Occipital lobe (tissue), 2 donors: ENCODE measurements around the gene CYBC1. TPM values are rescaled to one million over a fixed set of nuclear protein-coding genes. Genes with fewer than 3 reads are reported as not detected.

Experiments used
- DNase-seq: peaks from one replicate; lab custom pipeline; 2025; lab: John Stamatoyannopoulos, UW
- total RNA-seq: library from RNA; depleted of rRNA; stranded (reverse); fragments of >200 nt; gene quantifications from one replicate; pipeline ENCODE4 v1.2.3, GENCODE V29; 2014

Gene CYBC1
- total RNA-seq, 1 donor from 2014 or later = 22.9 TPM

DNA sequence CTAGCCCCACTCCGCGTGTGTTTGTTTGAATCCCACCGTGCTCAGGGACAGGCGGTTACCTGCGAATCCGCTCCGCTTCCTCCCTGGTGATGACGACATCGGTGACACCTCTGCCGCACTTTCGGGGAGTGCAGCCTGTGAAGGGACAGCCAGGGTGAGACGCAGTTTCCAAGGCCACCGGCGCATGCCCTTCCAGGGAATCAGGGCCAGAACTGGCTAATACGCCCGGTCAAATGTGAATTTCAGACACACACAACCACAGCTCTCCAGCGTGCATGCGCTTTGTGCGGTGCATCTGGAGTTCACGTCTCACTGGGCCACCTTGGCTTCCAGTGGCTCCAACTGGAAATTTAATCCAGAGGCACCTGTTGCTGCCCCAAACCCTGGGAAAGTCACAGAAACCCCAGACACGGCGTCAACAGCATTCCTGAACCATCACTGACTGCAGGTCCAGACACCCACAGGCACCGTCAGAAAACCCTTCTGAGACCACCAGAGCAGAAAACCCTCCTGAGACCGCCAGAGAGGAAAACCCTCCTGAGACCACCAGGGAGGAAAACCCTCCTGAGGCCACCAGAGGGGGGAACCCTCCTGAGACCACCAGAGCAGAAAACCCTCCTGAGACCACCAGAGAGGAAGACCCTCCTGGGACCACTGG lies 39.0 kb downstream of the CYBC1 start:
- no peak for DNase-seq

GRCh38 chr17:82410014-82410716 lies 40.4 kb downstream of the CYBC1 start:
- no peak for DNase-seq

GRCh38 chr17:82408938-82409318 lies 41.6 kb downstream of the CYBC1 start:
- DNase-seq = no peak

DNA sequence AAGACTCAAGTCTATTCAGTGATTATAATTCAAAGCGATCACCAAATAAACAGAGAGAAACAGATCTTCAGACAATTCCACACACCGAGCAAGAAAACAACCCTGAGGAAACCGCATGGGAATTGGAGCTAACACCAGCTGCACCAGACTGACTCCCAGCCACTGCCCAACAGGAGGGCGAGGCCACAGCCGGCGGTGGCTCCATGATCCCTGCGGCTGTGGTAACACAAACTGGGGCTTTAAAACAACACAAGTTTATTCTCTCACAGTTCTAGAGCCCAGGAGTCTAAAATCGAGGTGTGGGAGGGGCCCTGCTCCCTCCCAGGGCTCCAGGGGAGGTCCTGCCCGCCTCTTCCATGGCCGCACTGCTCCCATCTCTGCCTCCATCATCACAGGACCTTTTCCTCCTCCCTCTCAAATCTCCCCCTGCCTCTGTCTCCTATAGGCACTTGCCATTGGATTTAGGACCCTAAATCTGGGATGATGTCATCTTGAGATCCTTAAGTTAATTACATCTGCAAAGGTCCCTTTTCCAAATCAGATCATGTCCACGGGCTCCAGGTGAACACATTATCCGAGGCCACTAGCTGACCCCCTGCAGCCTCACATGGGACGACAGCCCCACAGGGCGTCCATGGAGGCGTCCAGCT lies 42.1 kb downstream of the CYBC1 start:
- no peak for DNase-seq

GRCh38 chr17:82407255-82407654 lies 43.3 kb downstream of the CYBC1 start:
- DNase-seq = no peak

GRCh38 chr17:82406131-82406671 lies 44.4 kb downstream of the CYBC1 start:
- DNase-seq = no peak

- no peak for DNase-seq
Observed at GRCh38 chr17:82405051-82405450, 45.5 kb downstream of the CYBC1 start.

DNA sequence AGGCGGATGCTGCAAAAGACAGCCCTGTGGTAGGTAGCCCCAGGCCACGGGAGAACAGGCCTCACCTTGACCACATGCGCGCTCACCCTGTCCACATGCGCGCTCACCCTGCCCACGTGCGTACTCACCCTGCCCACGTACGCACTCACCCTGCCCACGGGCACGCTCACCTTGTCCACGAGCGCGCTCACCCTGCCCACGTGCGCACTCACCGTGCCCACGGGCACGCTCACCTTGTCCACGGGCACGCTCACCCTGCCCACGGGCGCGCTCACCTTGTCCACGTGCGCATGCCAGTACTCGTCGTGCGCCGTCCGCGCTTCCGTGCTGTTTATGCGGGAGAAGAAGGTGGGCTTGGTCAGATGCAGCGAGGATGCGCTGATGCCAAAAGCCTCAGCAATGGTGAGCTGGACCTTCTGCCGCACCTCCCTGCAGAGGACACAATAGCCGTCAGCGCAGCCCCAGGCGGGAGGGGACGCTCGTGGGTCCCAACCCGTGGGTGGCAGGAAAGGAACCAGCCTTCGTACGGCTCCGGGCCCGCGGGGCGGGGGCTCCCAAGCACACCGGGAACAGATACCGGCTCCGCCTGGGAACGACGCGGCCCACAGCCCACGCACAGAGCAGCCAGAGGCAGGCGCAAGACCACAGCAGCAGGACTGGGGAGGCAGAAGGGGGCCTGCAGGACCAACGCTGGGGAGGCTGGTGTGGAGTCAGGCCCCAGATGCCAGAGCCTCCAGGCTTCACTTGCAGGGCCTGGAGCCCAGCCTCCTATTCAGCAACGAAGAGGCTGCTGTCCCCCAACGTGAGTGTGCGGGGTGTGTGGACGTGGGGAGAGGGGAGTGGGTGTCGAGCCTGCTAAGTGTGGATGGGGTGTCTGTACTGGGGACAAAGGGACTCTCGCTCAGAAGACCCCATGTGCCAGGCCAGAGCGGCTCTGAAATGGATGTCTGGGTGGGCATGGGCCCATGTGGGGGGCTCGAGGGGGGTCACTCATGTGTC lies 46.6 kb downstream of the CYBC1 start:
- DNase-seq = no peak

DNA sequence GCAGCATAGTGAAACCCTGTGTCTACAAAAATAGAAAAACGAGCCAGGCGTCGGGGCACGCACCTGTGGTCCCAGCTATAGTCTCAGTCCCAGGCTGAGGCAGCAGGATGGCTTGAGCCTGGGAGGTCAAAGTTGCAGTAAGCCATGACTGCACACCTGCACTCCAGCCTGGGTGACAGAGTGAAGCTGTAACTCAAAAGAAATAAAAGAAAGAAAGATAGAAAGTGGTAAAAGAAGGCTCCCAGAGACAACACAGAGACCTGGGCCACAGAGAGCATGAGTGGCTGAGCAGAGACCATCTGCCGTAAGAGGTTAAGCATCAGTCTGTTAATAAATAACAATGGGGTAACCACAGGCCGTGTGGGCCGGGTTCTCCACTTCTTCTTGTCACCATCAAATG lies 47.7 kb downstream of the CYBC1 start:
- no peak for DNase-seq

DNA sequence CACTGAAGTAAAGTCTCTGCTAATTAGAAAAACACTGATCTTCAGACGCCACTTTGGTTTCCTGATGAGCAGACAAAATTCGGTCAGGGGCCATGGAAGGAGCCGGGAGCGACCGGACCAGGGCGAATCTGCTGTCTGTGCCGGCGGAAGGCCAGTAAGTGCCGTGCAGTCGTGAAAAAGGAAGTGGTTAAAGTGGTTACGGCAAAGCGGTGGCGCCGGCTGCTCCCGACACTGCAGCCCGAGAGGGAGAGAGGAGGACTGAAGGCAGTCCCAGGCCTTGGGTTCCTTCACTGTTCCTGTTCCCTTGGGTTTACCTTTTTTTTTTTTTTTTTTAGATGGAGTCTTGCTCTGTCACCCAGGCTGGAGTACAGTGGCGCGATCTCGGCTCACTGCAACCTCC lies 49.7 kb downstream of the CYBC1 start:
- no peak for DNase-seq

DNA sequence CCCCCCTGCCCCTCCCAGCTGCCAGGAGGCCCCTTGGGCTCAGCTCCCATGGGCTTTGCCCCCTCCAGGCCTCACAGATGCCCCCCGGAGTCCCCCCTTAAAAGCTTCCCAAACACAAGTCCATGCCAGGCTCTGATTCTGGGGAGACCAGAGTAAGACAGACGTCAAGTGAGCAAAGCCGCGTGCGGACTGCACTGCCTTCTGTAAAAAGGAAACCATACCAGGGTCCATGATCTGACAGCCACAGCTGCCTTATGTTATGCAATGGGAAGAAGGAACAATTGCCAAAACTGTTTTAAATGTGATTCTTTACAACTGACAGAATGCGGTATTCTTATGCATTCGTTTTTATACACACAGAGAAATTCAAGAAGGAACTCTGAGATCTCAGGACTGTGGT lies 50.3 kb downstream of the CYBC1 start:
- DNase-seq = no peak

GRCh38 chr17:82399601-82400101 lies 50.9 kb downstream of the CYBC1 start:
- DNase-seq = no peak

- DNase-seq = peak; percentile 77
Observed at GRCh38 chr17:82399041-82399441, 51.5 kb downstream of the CYBC1 start.

DNA sequence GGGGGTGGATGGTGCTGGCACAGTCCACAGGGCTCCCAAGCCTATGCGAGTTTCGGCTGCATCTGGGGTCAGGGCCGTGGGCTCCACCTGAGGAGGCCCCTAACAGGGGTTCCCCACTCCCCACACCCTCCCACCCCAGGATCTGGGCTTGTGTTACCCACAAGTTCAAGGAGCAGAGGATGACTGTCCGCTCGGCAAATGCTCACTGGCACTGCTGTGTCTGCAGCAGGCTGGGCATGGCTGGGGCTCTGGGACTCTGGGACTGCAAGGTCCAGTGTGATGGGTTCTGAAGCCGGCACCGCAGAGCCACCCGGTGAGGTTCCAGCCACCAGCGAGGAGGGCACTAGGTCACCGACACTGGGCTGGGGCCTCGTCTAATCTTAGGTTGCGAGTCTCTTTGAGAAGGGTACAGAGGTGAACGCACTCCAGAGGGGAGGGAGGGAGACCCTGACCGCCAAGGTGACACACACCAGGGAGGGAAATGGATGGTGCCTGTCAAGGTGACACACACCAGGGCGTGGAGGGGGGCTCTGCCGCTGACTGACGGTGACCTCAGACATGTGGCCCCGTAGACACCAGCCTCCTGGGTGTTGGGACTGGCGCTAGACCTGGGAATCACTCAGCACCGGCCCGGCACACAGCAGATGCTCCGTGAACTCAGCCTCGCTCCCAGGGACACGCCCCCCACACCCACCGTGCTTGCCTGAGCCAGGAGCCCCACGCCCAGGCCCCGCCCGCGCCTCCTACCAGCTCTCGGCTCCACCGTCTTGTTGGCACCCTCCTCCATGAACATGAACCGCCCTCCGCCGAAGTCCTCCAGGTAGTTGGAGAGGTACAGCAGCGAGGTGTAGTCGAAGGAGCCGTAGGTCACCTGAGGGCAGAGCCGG lies 52.9 kb downstream of the CYBC1 start:
- DNase-seq = no peak

DNA sequence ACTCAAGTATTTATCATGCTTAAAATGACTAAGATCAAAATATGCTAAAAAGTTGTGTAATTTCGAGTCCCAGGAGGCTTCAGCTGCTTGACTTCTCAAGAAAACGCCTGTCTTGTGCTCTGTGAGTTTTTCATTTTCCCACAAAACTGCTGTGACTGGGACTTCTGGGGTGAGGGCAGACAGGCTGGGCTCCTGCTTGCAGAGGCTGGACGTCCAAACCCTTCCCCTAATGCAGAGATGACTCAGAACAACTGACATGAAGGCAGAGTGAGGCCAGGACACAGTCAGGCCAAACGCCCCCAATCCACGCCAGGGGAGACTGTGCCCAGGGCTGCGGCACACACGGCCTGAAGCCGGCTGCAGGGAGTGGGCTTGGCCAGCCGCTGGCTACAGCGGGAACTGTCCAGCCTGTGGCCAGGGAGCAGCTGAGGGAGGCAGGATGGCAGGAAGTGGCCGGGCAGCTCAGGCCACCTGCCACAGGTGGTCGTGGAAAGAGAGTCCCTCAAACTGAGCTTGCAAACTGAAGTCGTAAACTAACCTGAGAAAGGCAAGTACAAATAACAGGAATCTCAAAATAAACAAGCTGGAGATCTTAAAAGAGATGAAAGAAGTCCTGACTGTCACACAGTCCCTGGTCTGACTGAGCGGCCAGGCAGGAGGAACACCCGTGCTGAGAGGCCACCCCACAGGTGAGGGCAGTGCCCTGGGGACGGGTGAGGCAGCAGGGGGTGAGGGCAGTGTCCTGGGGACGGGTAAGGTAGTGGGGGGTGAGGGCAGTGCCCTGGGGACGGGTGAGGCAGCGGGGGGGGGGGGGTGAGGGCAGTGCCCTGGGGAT lies 53.7 kb downstream of the CYBC1 start:
- no peak for DNase-seq

- DNase-seq = no peak
Observed at GRCh38 chr17:82394278-82394677, 56.3 kb downstream of the CYBC1 start.

GRCh38 chr17:82392941-82393340 lies 57.6 kb downstream of the CYBC1 start:
- no peak for DNase-seq
